ENCODE data around the gene RNF223.

The RNF223 gene

DNA sequence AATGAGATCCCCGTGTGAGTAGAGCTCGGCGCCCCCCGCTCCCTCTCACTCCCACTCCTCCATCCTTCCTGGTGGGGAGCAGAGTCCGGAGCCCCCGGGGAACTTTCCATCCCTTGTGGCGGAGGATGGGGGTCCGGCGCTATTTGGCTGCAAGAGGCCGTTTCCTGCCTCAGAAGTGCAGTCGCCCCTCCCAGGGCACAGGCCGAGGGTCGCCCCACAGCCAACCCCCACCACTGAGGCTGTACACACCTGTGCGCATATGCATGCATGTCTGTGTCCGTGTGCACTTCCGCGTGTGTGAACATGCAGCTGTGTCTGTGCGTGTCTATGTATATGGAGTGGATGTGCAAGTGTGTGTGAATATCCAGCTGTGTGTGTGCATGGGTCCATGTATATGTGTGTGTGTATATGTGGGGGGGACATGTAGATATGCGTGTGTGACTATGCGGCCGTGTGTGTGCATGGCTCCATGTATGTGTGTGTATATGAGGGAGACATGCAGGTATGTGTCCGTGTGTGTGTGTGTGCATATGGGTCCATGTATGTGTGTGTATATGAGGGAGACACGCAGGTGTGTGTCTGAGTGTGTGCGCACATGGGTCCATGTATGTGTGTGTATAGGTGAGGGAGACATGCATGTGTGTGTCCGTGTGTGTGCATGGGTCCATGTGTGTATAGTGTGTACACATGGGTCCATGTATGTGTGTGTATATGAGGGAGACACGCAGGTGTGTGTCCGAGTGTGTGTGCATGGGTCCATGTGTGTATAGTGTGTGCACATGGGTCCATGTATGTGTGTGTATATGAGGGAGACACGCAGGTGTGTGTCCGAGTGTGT lies 21.9 kb downstream of the RNF223 start (continued):
- TF ChIP-seq, protein P1, sequence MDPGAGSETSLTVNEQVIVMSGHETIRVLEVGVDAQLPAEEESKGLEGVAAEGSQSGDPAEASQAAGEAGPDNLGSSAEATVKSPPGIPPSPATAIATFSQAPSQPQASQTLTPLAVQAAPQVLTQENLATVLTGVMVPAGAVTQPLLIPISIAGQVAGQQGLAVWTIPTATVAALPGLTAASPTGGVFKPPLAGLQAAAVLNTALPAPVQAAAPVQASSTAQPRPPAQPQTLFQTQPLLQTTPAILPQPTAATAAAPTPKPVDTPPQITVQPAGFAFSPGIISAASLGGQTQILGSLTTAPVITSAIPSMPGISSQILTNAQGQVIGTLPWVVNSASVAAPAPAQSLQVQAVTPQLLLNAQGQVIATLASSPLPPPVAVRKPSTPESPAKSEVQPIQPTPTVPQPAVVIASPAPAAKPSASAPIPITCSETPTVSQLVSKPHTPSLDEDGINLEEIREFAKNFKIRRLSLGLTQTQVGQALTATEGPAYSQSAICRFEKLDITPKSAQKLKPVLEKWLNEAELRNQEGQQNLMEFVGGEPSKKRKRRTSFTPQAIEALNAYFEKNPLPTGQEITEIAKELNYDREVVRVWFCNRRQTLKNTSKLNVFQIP (CRISPR knock-in tag; IDR thresholded peaks at IDR 0.05; ENCODE audit: borderline replicate concordance, low read depth), result no peak
- TF ChIP-seq GLIS3 (CRISPR knock-in tag; IDR thresholded peaks at IDR 0.05), result no peak

DNA sequence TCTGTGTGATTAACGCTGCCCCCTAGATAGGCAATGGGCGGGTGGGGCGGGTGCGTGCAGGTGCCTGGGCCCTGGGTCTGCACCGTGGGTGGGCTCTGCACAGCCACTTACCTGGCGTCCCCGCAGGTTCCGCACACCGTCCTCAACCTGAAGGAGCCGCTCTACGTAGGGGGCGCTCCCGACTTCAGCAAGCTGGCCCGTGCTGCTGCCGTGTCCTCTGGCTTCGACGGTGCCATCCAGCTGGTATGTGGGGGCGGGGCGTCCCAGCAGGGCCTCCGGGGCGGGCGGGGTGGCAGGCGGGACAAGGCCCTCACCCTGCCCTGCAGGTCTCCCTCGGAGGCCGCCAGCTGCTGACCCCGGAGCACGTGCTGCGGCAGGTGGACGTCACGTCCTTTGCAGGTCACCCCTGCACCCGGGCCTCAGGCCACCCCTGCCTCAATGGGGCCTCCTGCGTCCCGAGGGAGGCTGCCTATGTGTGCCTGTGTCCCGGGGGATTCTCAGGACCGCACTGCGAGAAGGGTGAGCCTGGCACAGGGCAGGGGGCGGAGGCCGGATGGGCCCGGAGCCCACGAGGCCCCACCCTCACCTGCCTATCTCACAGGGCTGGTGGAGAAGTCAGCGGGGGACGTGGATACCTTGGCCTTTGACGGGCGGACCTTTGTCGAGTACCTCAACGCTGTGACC lies 22.8 kb downstream of the RNF223 start:
- TF ChIP-seq GLIS3 (CRISPR knock-in tag; IDR thresholded peaks at IDR 0.05) (no peak), ZFP30 (CRISPR knock-in tag; IDR thresholded peaks at IDR 0.05) (no peak), TOX (CRISPR knock-in tag; IDR thresholded peaks at IDR 0.05; ENCODE audit: borderline replicate concordance) (no peak), BACH2 (CRISPR knock-in tag; IDR thresholded peaks at IDR 0.05; ENCODE audit: borderline replicate concordance) (no peak), ESRRG (CRISPR knock-in tag; IDR thresholded peaks at IDR 0.05) (no peak), RARB (CRISPR knock-in tag; IDR thresholded peaks at IDR 0.05) (no peak), CSDC2 (CRISPR knock-in tag; IDR thresholded peaks at IDR 0.05) (no peak), ZNF70 (CRISPR knock-in tag; IDR thresholded peaks at IDR 0.05) (no peak), ISL1 (CRISPR knock-in tag; IDR thresholded peaks at IDR 0.05) (no peak), TCF4 (CRISPR knock-in tag; IDR thresholded peaks at IDR 0.05; ENCODE audit: borderline replicate concordance) (no peak)
- TF ChIP-seq, protein P1 (CRISPR knock-in tag; IDR thresholded peaks at IDR 0.05; ENCODE audit: borderline replicate concordance, low read depth), result no peak
- TF ChIP-seq, protein P2, sequence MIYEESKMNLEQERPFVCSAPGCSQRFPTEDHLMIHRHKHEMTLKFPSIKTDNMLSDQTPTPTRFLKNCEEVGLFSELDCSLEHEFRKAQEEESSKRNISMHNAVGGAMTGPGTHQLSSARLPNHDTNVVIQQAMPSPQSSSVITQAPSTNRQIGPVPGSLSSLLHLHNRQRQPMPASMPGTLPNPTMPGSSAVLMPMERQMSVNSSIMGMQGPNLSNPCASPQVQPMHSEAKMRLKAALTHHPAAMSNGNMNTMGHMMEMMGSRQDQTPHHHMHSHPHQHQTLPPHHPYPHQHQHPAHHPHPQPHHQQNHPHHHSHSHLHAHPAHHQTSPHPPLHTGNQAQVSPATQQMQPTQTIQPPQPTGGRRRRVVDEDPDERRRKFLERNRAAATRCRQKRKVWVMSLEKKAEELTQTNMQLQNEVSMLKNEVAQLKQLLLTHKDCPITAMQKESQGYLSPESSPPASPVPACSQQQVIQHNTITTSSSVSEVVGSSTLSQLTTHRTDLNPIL (CRISPR knock-in tag; IDR thresholded peaks at IDR 0.05; ENCODE audit: low read depth), result no peak
- TF ChIP-seq, protein P3, sequence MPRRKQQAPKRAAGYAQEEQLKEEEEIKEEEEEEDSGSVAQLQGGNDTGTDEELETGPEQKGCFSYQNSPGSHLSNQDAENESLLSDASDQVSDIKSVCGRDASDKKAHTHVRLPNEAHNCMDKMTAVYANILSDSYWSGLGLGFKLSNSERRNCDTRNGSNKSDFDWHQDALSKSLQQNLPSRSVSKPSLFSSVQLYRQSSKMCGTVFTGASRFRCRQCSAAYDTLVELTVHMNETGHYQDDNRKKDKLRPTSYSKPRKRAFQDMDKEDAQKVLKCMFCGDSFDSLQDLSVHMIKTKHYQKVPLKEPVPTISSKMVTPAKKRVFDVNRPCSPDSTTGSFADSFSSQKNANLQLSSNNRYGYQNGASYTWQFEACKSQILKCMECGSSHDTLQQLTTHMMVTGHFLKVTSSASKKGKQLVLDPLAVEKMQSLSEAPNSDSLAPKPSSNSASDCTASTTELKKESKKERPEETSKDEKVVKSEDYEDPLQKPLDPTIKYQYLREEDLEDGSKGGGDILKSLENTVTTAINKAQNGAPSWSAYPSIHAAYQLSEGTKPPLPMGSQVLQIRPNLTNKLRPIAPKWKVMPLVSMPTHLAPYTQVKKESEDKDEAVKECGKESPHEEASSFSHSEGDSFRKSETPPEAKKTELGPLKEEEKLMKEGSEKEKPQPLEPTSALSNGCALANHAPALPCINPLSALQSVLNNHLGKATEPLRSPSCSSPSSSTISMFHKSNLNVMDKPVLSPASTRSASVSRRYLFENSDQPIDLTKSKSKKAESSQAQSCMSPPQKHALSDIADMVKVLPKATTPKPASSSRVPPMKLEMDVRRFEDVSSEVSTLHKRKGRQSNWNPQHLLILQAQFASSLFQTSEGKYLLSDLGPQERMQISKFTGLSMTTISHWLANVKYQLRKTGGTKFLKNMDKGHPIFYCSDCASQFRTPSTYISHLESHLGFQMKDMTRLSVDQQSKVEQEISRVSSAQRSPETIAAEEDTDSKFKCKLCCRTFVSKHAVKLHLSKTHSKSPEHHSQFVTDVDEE (CRISPR knock-in tag; IDR thresholded peaks at IDR 0.05), result no peak
- TF ChIP-seq, protein P4, sequence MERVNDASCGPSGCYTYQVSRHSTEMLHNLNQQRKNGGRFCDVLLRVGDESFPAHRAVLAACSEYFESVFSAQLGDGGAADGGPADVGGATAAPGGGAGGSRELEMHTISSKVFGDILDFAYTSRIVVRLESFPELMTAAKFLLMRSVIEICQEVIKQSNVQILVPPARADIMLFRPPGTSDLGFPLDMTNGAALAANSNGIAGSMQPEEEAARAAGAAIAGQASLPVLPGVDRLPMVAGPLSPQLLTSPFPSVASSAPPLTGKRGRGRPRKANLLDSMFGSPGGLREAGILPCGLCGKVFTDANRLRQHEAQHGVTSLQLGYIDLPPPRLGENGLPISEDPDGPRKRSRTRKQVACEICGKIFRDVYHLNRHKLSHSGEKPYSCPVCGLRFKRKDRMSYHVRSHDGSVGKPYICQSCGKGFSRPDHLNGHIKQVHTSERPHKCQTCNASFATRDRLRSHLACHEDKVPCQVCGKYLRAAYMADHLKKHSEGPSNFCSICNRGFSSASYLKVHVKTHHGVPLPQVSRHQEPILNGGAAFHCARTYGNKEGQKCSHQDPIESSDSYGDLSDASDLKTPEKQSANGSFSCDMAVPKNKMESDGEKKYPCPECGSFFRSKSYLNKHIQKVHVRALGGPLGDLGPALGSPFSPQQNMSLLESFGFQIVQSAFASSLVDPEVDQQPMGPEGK (CRISPR knock-in tag; IDR thresholded peaks at IDR 0.05; ENCODE audit: borderline replicate concordance), result no peak
- TF ChIP-seq, protein P5, sequence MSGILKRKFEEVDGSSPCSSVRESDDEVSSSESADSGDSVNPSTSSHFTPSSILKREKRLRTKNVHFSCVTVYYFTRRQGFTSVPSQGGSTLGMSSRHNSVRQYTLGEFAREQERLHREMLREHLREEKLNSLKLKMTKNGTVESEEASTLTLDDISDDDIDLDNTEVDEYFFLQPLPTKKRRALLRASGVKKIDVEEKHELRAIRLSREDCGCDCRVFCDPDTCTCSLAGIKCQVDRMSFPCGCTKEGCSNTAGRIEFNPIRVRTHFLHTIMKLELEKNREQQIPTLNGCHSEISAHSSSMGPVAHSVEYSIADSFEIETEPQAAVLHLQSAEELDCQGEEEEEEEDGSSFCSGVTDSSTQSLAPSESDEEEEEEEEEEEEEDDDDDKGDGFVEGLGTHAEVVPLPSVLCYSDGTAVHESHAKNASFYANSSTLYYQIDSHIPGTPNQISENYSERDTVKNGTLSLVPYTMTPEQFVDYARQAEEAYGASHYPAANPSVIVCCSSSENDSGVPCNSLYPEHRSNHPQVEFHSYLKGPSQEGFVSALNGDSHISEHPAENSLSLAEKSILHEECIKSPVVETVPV (CRISPR knock-in tag; IDR thresholded peaks at IDR 0.05), result no peak
- ATAC-seq, result no peak

DNA sequence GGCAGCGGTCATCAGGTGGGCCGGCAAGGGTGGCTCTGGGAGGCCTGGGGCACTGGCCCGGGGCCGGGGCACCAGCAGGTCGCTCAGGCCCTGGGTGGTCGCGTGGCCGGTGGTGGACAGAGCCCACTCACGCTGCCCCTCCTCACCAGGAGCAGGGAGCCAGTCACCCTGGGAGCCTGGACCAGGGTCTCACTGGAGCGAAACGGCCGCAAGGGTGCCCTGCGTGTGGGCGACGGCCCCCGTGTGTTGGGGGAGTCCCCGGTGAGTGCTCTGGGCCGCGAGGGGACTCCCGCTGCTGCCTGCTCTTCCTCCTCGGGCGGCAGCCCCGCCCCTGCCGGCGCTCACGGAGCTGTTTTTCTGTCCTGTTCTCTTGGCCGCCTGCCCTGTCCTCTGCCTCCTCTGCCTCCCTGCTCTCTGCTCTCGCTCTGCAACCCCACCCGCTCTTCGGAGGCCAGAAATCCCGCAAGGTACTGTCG lies 23.5 kb downstream of the RNF223 start:
- TF ChIP-seq ARNTL (CRISPR knock-in tag; IDR thresholded peaks at IDR 0.05; ENCODE audit: borderline replicate concordance, low read depth) (no peak), BACH2 (CRISPR knock-in tag; IDR thresholded peaks at IDR 0.05; ENCODE audit: borderline replicate concordance) (no peak), TOX (CRISPR knock-in tag; IDR thresholded peaks at IDR 0.05; ENCODE audit: borderline replicate concordance) (no peak), ZFP30 (CRISPR knock-in tag; IDR thresholded peaks at IDR 0.05) (no peak), RARB (CRISPR knock-in tag; IDR thresholded peaks at IDR 0.05) (no peak)
- TF ChIP-seq, protein P1 (CRISPR knock-in tag; IDR thresholded peaks at IDR 0.05; ENCODE audit: borderline replicate concordance, low read depth), result no peak
- ATAC-seq, result no peak

Measured in SK-N-SH treated with all-trans-retinoic acid at 6 μM for 48 hours (cell line).